Trophoblast cell (in vitro differentiated cells and primary cell): ENCODE measurements around the gene RPAP2. TPM values are rescaled to one million over a fixed set of nuclear protein-coding genes. Genes with fewer than 3 reads are reported as not detected.
"Not testable (repeated sequence)": the region's sequence is repeated elsewhere in the genome, so short reads cannot be mapped to it uniquely, and the experiment has no call there.

Experiments
- DNase-seq, 2 donors: peaks; one replicate each; pipeline ENCODE4 v3.0.0-alpha.2; 2016
- H2AFZ ChIP-seq: 2 replicates; pipeline ENCODE4 v1.6.1; 2013; ENCODE audit warnings: low read length, moderate library complexity, mild to moderate bottlenecking; ENCODE audit not compliant: insufficient read depth, poor library complexity
- H2AK5ac ChIP-seq: 2 replicates; pipeline ENCODE4 v1.6.1; 2013; ENCODE audit warnings: mild to moderate bottlenecking, low read length
- H2BK120ac ChIP-seq: 2 replicates; pipeline ENCODE4 v1.6.1; 2013; ENCODE audit warnings: low read length, mild to moderate bottlenecking, moderate library complexity; ENCODE audit not compliant: insufficient read depth, poor library complexity
- H2BK12ac ChIP-seq: 2 replicates; pipeline ENCODE4 v1.6.1; 2013; ENCODE audit warnings: mild to moderate bottlenecking, low read length, moderate library complexity
- H2BK5ac ChIP-seq: 2 replicates; pipeline ENCODE4 v1.6.1; 2013; ENCODE audit warnings: low read length, low read depth, moderate library complexity, mild to moderate bottlenecking; ENCODE audit not compliant: poor library complexity
- H3K14ac ChIP-seq: 2 replicates; pipeline ENCODE4 v1.6.1; 2013; ENCODE audit warnings: mild to moderate bottlenecking, low read length
- H3K18ac ChIP-seq: 2 replicates; pipeline ENCODE4 v1.6.1; 2013; ENCODE audit warnings: mild to moderate bottlenecking, low read length
- H3K23ac ChIP-seq: 2 replicates; pipeline ENCODE4 v1.6.1; 2013; ENCODE audit warnings: low read length
- H3K27ac ChIP-seq: 2 replicates; pipeline ENCODE4 v1.5.1; 2013; ENCODE audit warnings: low read depth, mild to moderate bottlenecking, inconsistent platforms, low read length, moderate library complexity
- H3K27me3 ChIP-seq: 2 replicates; pipeline ENCODE4 v1.6.1; 2013; ENCODE audit warnings: inconsistent platforms, mild to moderate bottlenecking, low read length, moderate library complexity; ENCODE audit not compliant: insufficient read depth
- H3K36me3 ChIP-seq, 2 experiments: 1 replicate in 1 of 2; 2 replicates in 1 of 2; pipeline ENCODE4 v1.6.1; 2013; ENCODE audit warnings: low read length in 2 of 2, mild to moderate bottlenecking in 2 of 2, moderate library complexity in 1 of 2; ENCODE audit not compliant: insufficient read depth in 2 of 2, control insufficient read depth in 1 of 2
- H3K4ac ChIP-seq: 2 replicates; pipeline ENCODE4 v1.6.1; 2013; ENCODE audit warnings: low read depth, mild to moderate bottlenecking, low read length, moderate library complexity
- H3K4me1 ChIP-seq, 2 experiments: 1 replicate in 1 of 2; 2 replicates in 1 of 2; pipeline ENCODE4 v1.6.1; 2013; ENCODE audit warnings: low read length in 2 of 2, mild to moderate bottlenecking in 2 of 2, moderate library complexity in 1 of 2; ENCODE audit not compliant: insufficient read depth in 2 of 2, control insufficient read depth in 1 of 2
- H3K4me2 ChIP-seq: 2 replicates; pipeline ENCODE4 v1.6.1; 2013; ENCODE audit warnings: inconsistent platforms, mild to moderate bottlenecking, low read length, moderate library complexity
- H3K4me3 ChIP-seq: 2 replicates; pipeline ENCODE4 v1.5.1; 2013; ENCODE audit warnings: mild to moderate bottlenecking, low read depth, low read length, inconsistent platforms
- H3K79me1 ChIP-seq: one replicate; pipeline ENCODE4 v1.6.1; 2013; ENCODE audit warnings: low read length
- H3K79me2 ChIP-seq: 2 replicates; pipeline ENCODE4 v1.6.1; 2013; ENCODE audit warnings: low read length, mild to moderate bottlenecking; ENCODE audit not compliant: control insufficient read depth, insufficient read depth, poor library complexity
- H3K9ac ChIP-seq: 2 replicates; pipeline ENCODE4 v1.6.1; 2013; ENCODE audit warnings: mild to moderate bottlenecking, low read length
- H3K9me3 ChIP-seq: 2 replicates; pipeline ENCODE4 v1.6.1; 2013; ENCODE audit warnings: low read depth, mild to moderate bottlenecking, control low read depth, inconsistent platforms, low read length; ENCODE audit not compliant: insufficient read depth
- H4K12ac ChIP-seq: 2 replicates; pipeline ENCODE4 v1.6.1; 2013; ENCODE audit warnings: low read depth, mild to moderate bottlenecking, low read length, moderate library complexity
- H4K8ac ChIP-seq: 2 replicates; pipeline ENCODE4 v1.6.1; 2013; ENCODE audit warnings: low read depth, mild to moderate bottlenecking, low read length, moderate library complexity
- H4K91ac ChIP-seq: one replicate; pipeline ENCODE4 v1.6.1; 2013; ENCODE audit warnings: low read depth, mild to moderate bottlenecking, low read length, moderate library complexity
- WGBS: extraction: QIAGEN DNeasy Blood & Tissue Kit; methylation state at CpG from one replicate; pipeline ENCODE4 v1.1.7; 2013; ENCODE audit warnings: missing lambda C conversion rate; ENCODE audit not compliant: insufficient read length, insufficient coverage; ENCODE audit errors: extremely low coverage; 5-methylcytosine and 5-hydroxymethylcytosine counted together
- polyA plus RNA-seq: library from polyadenylated mRNA; stranded (reverse); fragments of 200-250 nt; gene quantifications from 2 replicates; pipeline ENCODE4 v1.2.3, GENCODE V29; 2013

The RPAP2 gene
- 13.0 and 14.0 TPM in 2 replicates for polyA plus RNA-seq

GRCh38 chr1:92298573-92299476 lies at the start of gene RPAP2, which contains the start of gene GLMN:
Gene RPAP2 (plus strand): TSS chr1:92299059. CDS start chr1:92299074, 15 bp downstream.
Gene GLMN (minus strand): TSS chr1:92298987. CDS start chr1:92297999, 988 bp downstream.
- H3K36me3 ChIP-seq, result peaks cover 3 to 6% of the 10 kb centered on the region in 2 experiments
- H3K14ac ChIP-seq, result peak within 1 kb of the TSS; percentile 100
- peak within 1 kb of the TSS; percentile 97 for H4K91ac ChIP-seq
- peak within 1 kb of the TSS; percentile 91 for H3K4me3 ChIP-seq
- peak within 1 kb of the TSS; percentile 68 for H3K4me2 ChIP-seq
- H2BK5ac ChIP-seq, result peak within 1 kb of the TSS; percentile 97
- peak within 1 kb of the TSS; percentile 87 for H3K9ac ChIP-seq
- H4K12ac ChIP-seq, result peak within 1 kb of the TSS; percentile 97
- H3K79me1 ChIP-seq, result peaks cover 9% of the 10 kb centered on the region
- no peak within 1 kb of the TSS for H3K23ac ChIP-seq
- peak within 1 kb of the TSS; percentile 30 for H2AK5ac ChIP-seq
- WGBS, result no CpG with 5 or more reads among the region's 76 CpGs
- H3K4me1 ChIP-seq, result peaks cover 0 to 3% of the 10 kb centered on the region in 2 experiments
- peak within 1 kb of the TSS; percentile 99 for H4K8ac ChIP-seq
- no peaks in the 10 kb centered on the region for H3K9me3 ChIP-seq
- H2AFZ ChIP-seq, result peak within 1 kb of the TSS; percentile 99
- peaks cover 9% of the 10 kb centered on the region for H3K79me2 ChIP-seq
- H3K4ac ChIP-seq, result peak within 1 kb of the TSS; percentile 91
- DNase-seq, result peak; percentile 89 to 93
- H2BK120ac ChIP-seq, result peak within 1 kb of the TSS; percentile 97
- H3K27me3 ChIP-seq, result no peaks in the 10 kb centered on the region
- H3K27ac ChIP-seq, result peak within 1 kb of the TSS; percentile 94
- H3K18ac ChIP-seq, result peak within 1 kb of the TSS; percentile 99
- H2BK12ac ChIP-seq, result no peak within 1 kb of the TSS

GRCh38 chr1:92254714-92255113 lies 44.1 kb upstream of the RPAP2 start:
- not testable (repeated sequence) for H2BK5ac ChIP-seq, H3K4me2 ChIP-seq, H3K4me1 ChIP-seq, H3K36me3 ChIP-seq, H3K4ac ChIP-seq, H3K9ac ChIP-seq, H3K27me3 ChIP-seq, H2AFZ ChIP-seq, DNase-seq, H2BK120ac ChIP-seq, H2AK5ac ChIP-seq, H3K27ac ChIP-seq, H4K91ac ChIP-seq, H3K14ac ChIP-seq, H3K23ac ChIP-seq, H3K79me1 ChIP-seq, H4K8ac ChIP-seq, H3K79me2 ChIP-seq, H3K18ac ChIP-seq, H3K9me3 ChIP-seq, H4K12ac ChIP-seq, H3K4me3 ChIP-seq, H2BK12ac ChIP-seq
- no CpG with 5 or more reads among the region's 3 CpGs for WGBS

GRCh38 chr1:92259350-92259749 lies 39.5 kb upstream of the RPAP2 start:
- Histone ChIP-seq H3K4me1 (no peaks in the 10 kb centered on the region), H3K36me3 (peaks cover 2 to 5% of the 10 kb centered on the region in 2 experiments), H3K14ac (no peak overlapping the region), H3K4me3 (no peak overlapping the region), H3K27me3 (no peaks in the 10 kb centered on the region), H3K18ac (no peak overlapping the region), H4K12ac (no peak overlapping the region), H2BK5ac (no peak overlapping the region), H3K23ac (no peak overlapping the region), H3K9ac (no peak overlapping the region), H2BK120ac (no peak overlapping the region), H2BK12ac (no peak overlapping the region), H2AFZ (no peak overlapping the region), H3K9me3 (no peaks in the 10 kb centered on the region), H4K8ac (no peak overlapping the region), H3K4me2 (no peak overlapping the region), H3K79me2 (no peaks in the 10 kb centered on the region), H3K4ac (no peak overlapping the region), H2AK5ac (no peak overlapping the region), H3K27ac (no peak overlapping the region), H3K79me1 (no peaks in the 10 kb centered on the region), H4K91ac (no peak overlapping the region)
- no CpG with 5 or more reads among the region's 1 CpG for WGBS
- DNase-seq, result no peak

- no peaks in the 10 kb centered on the region for H3K79me2 ChIP-seq
- no peak overlapping the region for H3K4me3 ChIP-seq
- H2AFZ ChIP-seq, result no peak overlapping the region
- H3K18ac ChIP-seq, result no peak overlapping the region
- no peak overlapping the region for H3K14ac ChIP-seq
- H4K12ac ChIP-seq, result no peak overlapping the region
- H3K27ac ChIP-seq, result no peak overlapping the region
- no peak overlapping the region for H4K8ac ChIP-seq
- no peaks in the 10 kb centered on the region for H3K79me1 ChIP-seq
- no peak overlapping the region for H3K4ac ChIP-seq
- H3K4me2 ChIP-seq, result no peak overlapping the region
- no peak overlapping the region for H4K91ac ChIP-seq
- no peak overlapping the region for H3K9ac ChIP-seq
- no peak overlapping the region for H2BK120ac ChIP-seq
- no peak overlapping the region for H2BK5ac ChIP-seq
- WGBS, result no CpG with 5 or more reads among the region's 3 CpGs
- H2BK12ac ChIP-seq, result no peak overlapping the region
- H3K27me3 ChIP-seq, result no peaks in the 10 kb centered on the region
- peaks cover 5 to 6% of the 10 kb centered on the region in 2 experiments for H3K36me3 ChIP-seq
- no peaks in the 10 kb centered on the region for H3K4me1 ChIP-seq
- no peaks in the 10 kb centered on the region for H3K9me3 ChIP-seq
- no peak overlapping the region for H2AK5ac ChIP-seq
- H3K23ac ChIP-seq, result no peak overlapping the region
- DNase-seq, result no peak
Measured at GRCh38 chr1:92262516-92262915, 36.3 kb upstream of the RPAP2 start.
